PC-9 (cell line): ENCODE measurements around the gene GAL. TPM values are rescaled to one million over a fixed set of nuclear protein-coding genes. Genes with fewer than 3 reads are reported as not detected.

ENCODE experiments used
- BruUV-seq: library from RNA; stranded (reverse); fragments of 400-500 nt; replicated peaks from 2 replicates; lab custom pipeline; 2021; lab: Mats Ljungman, UMichigan
- CTCF ChIA-PET: fragments of 300-600 bp; sonication (Branson Sonifier 250); formaldehyde crosslinking; loops from one replicate; lab custom pipeline; 2022; ENCODE audit warnings: antibody characterized with exemption; lab: Charles Lee
- POLR2A ChIA-PET: fragments of 300-600 bp; sonication (Branson Sonifier 250); formaldehyde crosslinking; loops from one replicate; lab custom pipeline; 2022; ENCODE audit warnings: antibody characterized with exemption; ENCODE audit not compliant: unreplicated experiment; lab: Charles Lee
- DNase-seq, 2 experiments: peaks; one replicate each; pipeline versions ENCODE4 v3.0.0 to v3.0.0-alpha.2; 2015 to 2022; ENCODE audit warnings: mixed read lengths in 1 of 2
- H2AFZ ChIP-seq: fragments of 200-600 bp; sonication (generic); 2 replicates; pipeline ENCODE4 v1.8.1; 2017; ENCODE audit warnings: antibody characterized with exemption
- H3F3A ChIP-seq: fragments of 200-600 bp; sonication (generic); 2 replicates; pipeline ENCODE4 v1.8.1; 2017; ENCODE audit warnings: antibody characterized with exemption, mild to moderate bottlenecking, low read depth; ENCODE audit not compliant: insufficient read depth
- H3K27ac ChIP-seq: fragments of 200-600 bp; sonication (generic); 2 replicates; pipeline ENCODE4 v1.6.1; 2016; ENCODE audit warnings: mixed run types
- H3K27me3 ChIP-seq: fragments of 200-600 bp; sonication (generic); 2 replicates; pipeline ENCODE4 v1.6.1; 2016; ENCODE audit warnings: low read depth, mixed run types; ENCODE audit not compliant: insufficient read depth
- H3K36me3 ChIP-seq: fragments of 200-600 bp; sonication (generic); 2 replicates; pipeline ENCODE4 v1.6.1; 2016; ENCODE audit warnings: low read depth, mixed run types
- H3K4me1 ChIP-seq: fragments of 200-600 bp; sonication (generic); replicated peaks from 2 replicates; pipeline ENCODE4 v1.6.1; 2016; ENCODE audit warnings: mixed run types; ENCODE audit not compliant: insufficient read depth
- H3K4me2 ChIP-seq: fragments of 200-600 bp; sonication (generic); 2 replicates; pipeline ENCODE4 v1.6.1; 2017; ENCODE audit warnings: mixed run types
- H3K4me3 ChIP-seq: fragments of 200-600 bp; sonication (generic); 2 replicates; pipeline ENCODE4 v1.6.1; 2016; ENCODE audit warnings: mixed run types
- H3K79me2 ChIP-seq: fragments of 200-600 bp; sonication (generic); 2 replicates; pipeline ENCODE4 v1.6.1; 2017; ENCODE audit warnings: low read depth, mixed run types
- H3K9me2 ChIP-seq: fragments of 200-600 bp; sonication (generic); 2 replicates; pipeline ENCODE4 v1.8.1; 2017; ENCODE audit warnings: mild to moderate bottlenecking; ENCODE audit not compliant: insufficient read depth
- H3K9me3 ChIP-seq: fragments of 200-600 bp; sonication (generic); 2 replicates; pipeline ENCODE4 v1.8.1; 2016; ENCODE audit warnings: low read depth; ENCODE audit not compliant: insufficient read depth
- H4K20me1 ChIP-seq: fragments of 200-600 bp; sonication (generic); 2 replicates; pipeline ENCODE4 v1.8.1; 2017; ENCODE audit not compliant: insufficient read depth
- CTCF ChIP-seq: fragments of 200-600 bp; sonication (generic); conservative IDR thresholded peaks from 2 replicates; pipeline ENCODE4 v1.6.1; 2017; ENCODE audit warnings: mixed run types, antibody characterized with exemption, mild to moderate bottlenecking, moderate library complexity
- EZH2 ChIP-seq: fragments of 200-600 bp; sonication (generic); IDR thresholded peaks from 2 replicates; pipeline ENCODE4 v1.8.0; 2017; ENCODE audit warnings: antibody characterized with exemption, low read depth
- intact Hi-C: fragments of 100-400 bp; cut with micrococcal nuclease; formaldehyde crosslinking; loops from one replicate; pipeline ENCODE4 v1.10.0; 2022; ENCODE audit not compliant: unreplicated experiment
- total RNA-seq: library from RNA; stranded (reverse); gene quantifications from 2 replicates; pipeline ENCODE4 v1.2.3, GENCODE V29; 2021

Gene GAL
- total RNA-seq, 1 experiment from 2014 or later: 12.8 TPM

GRCh38 chr11:68657021-68657780, 27.1 kb upstream of the GAL start:
- H3K4me1 ChIP-seq: no peaks in the 10 kb centered on the region
- POLR2A ChIA-PET: no interaction called here

GRCh38 chr11:68658097-68658496, 26.2 kb upstream of the GAL start:
- BruUV-seq: no TSS peak
- no peak overlapping the region for H3K4me2 ChIP-seq
- H3K27ac ChIP-seq: no peak overlapping the region
- intact Hi-C loops: no loop called here
- CTCF ChIA-PET: no interaction called here
- TF ChIP-seq EZH2 (no peak), CTCF (no peak)
- H3K4me1 ChIP-seq: no peaks in the 10 kb centered on the region
- no peaks in the 10 kb centered on the region for H3K36me3 ChIP-seq
- H4K20me1 ChIP-seq: no peaks in the 10 kb centered on the region
- H3F3A ChIP-seq: no peaks in the 10 kb centered on the region
- no peak overlapping the region for H2AFZ ChIP-seq
- H3K4me3 ChIP-seq: no peak overlapping the region
- peaks cover 84% of the 10 kb centered on the region for H3K27me3 ChIP-seq
- POLR2A ChIA-PET: no interaction called here
- DNase-seq: no peak
- H3K9me3 ChIP-seq: no peaks in the 10 kb centered on the region
- H3K9me2 ChIP-seq: no peaks in the 10 kb centered on the region
- no peaks in the 10 kb centered on the region for H3K79me2 ChIP-seq

More at GRCh38 chr11:68657021-68657780, 27.1 kb upstream of the GAL start:
- no peaks in the 10 kb centered on the region for H3K79me2 ChIP-seq
- intact Hi-C loops: no loop called here
- no peak for DNase-seq
- H3K9me3 ChIP-seq: no peaks in the 10 kb centered on the region
- CTCF ChIA-PET: interaction anchor here (0.5 kb wide), 1 partner anchor 97 kb away, joined by 6 read pairs; no protein-coding TSS in a partner anchor
- TF ChIP-seq EZH2 (no peak), CTCF (no peak)
- H3K27ac ChIP-seq: no peak overlapping the region
- H3K27me3 ChIP-seq: peaks cover 84% of the 10 kb centered on the region
- H2AFZ ChIP-seq: no peak overlapping the region
- H3K36me3 ChIP-seq: no peaks in the 10 kb centered on the region
- BruUV-seq: no TSS peak
- H3K4me3 ChIP-seq: no peak overlapping the region
- H3K4me2 ChIP-seq: no peak overlapping the region
- H3F3A ChIP-seq: no peaks in the 10 kb centered on the region
- no peaks in the 10 kb centered on the region for H4K20me1 ChIP-seq
- no peaks in the 10 kb centered on the region for H3K9me2 ChIP-seq

- H3F3A ChIP-seq: no peaks in the 10 kb centered on the region
- no TSS peak for BruUV-seq
- TF ChIP-seq CTCF: no peak
- TF ChIP-seq EZH2: no peak
- H2AFZ ChIP-seq: no peak overlapping the region
- ChIA-PET CTCF (interaction anchor here (0.7 kb wide), 1 partner anchor 68 kb away, joined by 5 read pairs; no protein-coding TSS in a partner anchor), POLR2A (interaction anchor here (0.7 kb wide), 2 partner anchors 102 to 762 kb away, joined by 3 to 4 read pairs; no protein-coding TSS in a partner anchor)
- DNase-seq: no peak
- H3K4me1 ChIP-seq: no peaks in the 10 kb centered on the region
- H3K27me3 ChIP-seq: peaks cover 90% of the 10 kb centered on the region
- no peak overlapping the region for H3K4me2 ChIP-seq
- no peaks in the 10 kb centered on the region for H3K79me2 ChIP-seq
- no peaks in the 10 kb centered on the region for H3K36me3 ChIP-seq
- H3K9me3 ChIP-seq: no peaks in the 10 kb centered on the region
- intact Hi-C loops: no loop called here
- no peak overlapping the region for H3K4me3 ChIP-seq
- no peaks in the 10 kb centered on the region for H4K20me1 ChIP-seq
- no peak overlapping the region for H3K27ac ChIP-seq
- H3K9me2 ChIP-seq: no peaks in the 10 kb centered on the region
These were observed 25.7 kb upstream of the GAL start for GRCh38 chr11:68658661-68659060.
